WTC11 (cell line): Measurements from ENCODE around the gene CYB5B. TPM values are rescaled to one million over a fixed set of nuclear protein-coding genes. Genes with fewer than 3 reads are reported as not detected.

Source experiments
- ATAC-seq: fragments of 200-7000 bp; cut with Tn5 transposase; 2 replicates; pipeline ENCODE4 v1.10.0; 2021; ENCODE audit warnings: mild to moderate bottlenecking, moderate library complexity
- CTCF ChIA-PET: fragments of 300-600 bp; sonication (Branson Sonifier 250); formaldehyde crosslinking; loops from one replicate; lab custom pipeline; 2021; ENCODE audit warnings: antibody characterized with exemption; lab: Charles Lee
- POLR2A ChIA-PET: fragments of 350-600 bp; sonication (Branson Sonifier 250); formaldehyde crosslinking; loops from one replicate; lab custom pipeline; 2021; ENCODE audit warnings: antibody characterized with exemption; lab: Charles Lee
- DNase-seq: peaks from one replicate; pipeline ENCODE4 v3.0.0; 2021; ENCODE audit warnings: low spot score
- H3K27ac Mint-ChIP-seq: 2 replicates; pipeline ENCODE4 v1.8.0; 2021; ENCODE audit warnings: mixed read lengths
- H3K27me3 Mint-ChIP-seq: 2 replicates; pipeline ENCODE4 v1.8.0; 2021; ENCODE audit warnings: low read depth, mild to moderate bottlenecking, moderate library complexity, mixed read lengths
- H3K36me3 Mint-ChIP-seq: 2 replicates; pipeline ENCODE4 v1.8.0; 2021; ENCODE audit warnings: mixed read lengths
- H3K4me1 Mint-ChIP-seq: 2 replicates; pipeline ENCODE4 v1.8.0; 2022; ENCODE audit warnings: mixed read lengths
- H3K4me3 Mint-ChIP-seq: 2 replicates; pipeline ENCODE4 v1.8.0; 2021; ENCODE audit warnings: mild to moderate bottlenecking, moderate library complexity, mixed read lengths
- H3K9me3 Mint-ChIP-seq: 2 replicates; pipeline ENCODE4 v1.8.0; 2021; ENCODE audit warnings: mixed read lengths
- ATF1 ChIP-seq: sonication (generic); formaldehyde crosslinking; IDR thresholded peaks from 2 replicates; pipeline ENCODE4 v1.8.1; 2023; ENCODE audit warnings: mild to moderate bottlenecking, moderate library complexity, missing genetic modification reagents
- CREB1 ChIP-seq: sonication (generic); formaldehyde crosslinking; IDR thresholded peaks from 2 replicates; pipeline ENCODE4 v1.8.0; 2023; ENCODE audit warnings: mild to moderate bottlenecking, missing genetic modification reagents
- EMX1 ChIP-seq: fragments of 250-450 bp; sonication (Bioruptor Pico); IDR thresholded peaks from 2 replicates; pipeline ENCODE4 v1.8.0; 2021; ENCODE audit warnings: mild to moderate bottlenecking
- FOXK1 ChIP-seq: sonication (generic); formaldehyde crosslinking; IDR thresholded peaks from 2 replicates; pipeline ENCODE4 v1.8.0; 2022; ENCODE audit warnings: mild to moderate bottlenecking, moderate library complexity, missing genetic modification reagents
- GRHL2 ChIP-seq: fragments of 250-450 bp; sonication (Bioruptor Pico); IDR thresholded peaks from 2 replicates; pipeline ENCODE4 v1.8.0; 2022; ENCODE audit warnings: mild to moderate bottlenecking, moderate library complexity; ENCODE audit not compliant: insufficient replicate concordance, severe bottlenecking
- MXD4 ChIP-seq: fragments of 250-450 bp; sonication (Bioruptor Pico); IDR thresholded peaks from 2 replicates; pipeline ENCODE4 v1.8.0; 2021; ENCODE audit warnings: mild to moderate bottlenecking, moderate library complexity, borderline replicate concordance
- MYBL2 ChIP-seq: sonication (generic); formaldehyde crosslinking; IDR thresholded peaks from 2 replicates; pipeline ENCODE4 v1.8.1; 2023; ENCODE audit warnings: mild to moderate bottlenecking, moderate library complexity, missing genetic modification reagents
- NFE2L1 ChIP-seq: sonication (generic); formaldehyde crosslinking; IDR thresholded peaks from 2 replicates; pipeline ENCODE4 v1.8.1; 2023; ENCODE audit warnings: missing genetic modification reagents
- NFYB ChIP-seq: sonication (generic); formaldehyde crosslinking; conservative IDR thresholded peaks from 2 replicates; pipeline ENCODE4 v1.8.0; 2022; ENCODE audit warnings: low read depth, missing genetic modification reagents
- NR2C2 ChIP-seq: sonication (generic); formaldehyde crosslinking; IDR thresholded peaks from 2 replicates; pipeline ENCODE4 v1.8.0; 2022; ENCODE audit warnings: mild to moderate bottlenecking, missing genetic modification reagents
- OVOL2 ChIP-seq: fragments of 250-450 bp; sonication (Bioruptor Pico); IDR thresholded peaks from 2 replicates; pipeline ENCODE4 v1.9.0; 2021; ENCODE audit warnings: mild to moderate bottlenecking, borderline replicate concordance
- TEAD1 ChIP-seq: sonication (generic); formaldehyde crosslinking; IDR thresholded peaks from 2 replicates; pipeline ENCODE4 v1.8.0; 2022; ENCODE audit warnings: mild to moderate bottlenecking, missing genetic modification reagents
- ZBTB21 ChIP-seq: sonication (generic); formaldehyde crosslinking; IDR thresholded peaks from 2 replicates; pipeline ENCODE4 v1.8.1; 2023; ENCODE audit warnings: mild to moderate bottlenecking, missing genetic modification reagents, borderline replicate concordance
- ZMAT4 ChIP-seq: fragments of 250-450 bp; sonication (Bioruptor Pico); IDR thresholded peaks from 2 replicates; pipeline ENCODE4 v1.9.0; 2021; ENCODE audit warnings: mild to moderate bottlenecking
- ZNF396 ChIP-seq: fragments of 250-450 bp; sonication (Bioruptor Pico); IDR thresholded peaks from 2 replicates; pipeline ENCODE4 v1.8.0; 2021; ENCODE audit warnings: mild to moderate bottlenecking, moderate library complexity, borderline replicate concordance
- ZNF416 ChIP-seq: fragments of 250-450 bp; sonication (Bioruptor Pico); IDR thresholded peaks from 2 replicates; pipeline ENCODE4 v1.9.0; 2021; ENCODE audit warnings: mild to moderate bottlenecking, inconsistent platforms
- ZNF671 ChIP-seq: fragments of 250-450 bp; sonication (Bioruptor Pico); IDR thresholded peaks from 2 replicates; pipeline ENCODE4 v1.8.0; 2021; ENCODE audit warnings: mild to moderate bottlenecking
- total RNA-seq: library from RNA; stranded (reverse); gene quantifications from 3 replicates; pipeline ENCODE4 v1.2.3, GENCODE V29; 2021
- TF ChIP-seq, protein P1 (sequence below): sonication (generic); formaldehyde crosslinking; IDR thresholded peaks from 2 replicates; pipeline ENCODE4 v1.8.1; 2022; ENCODE audit warnings: missing genetic modification reagents, borderline replicate concordance

Gene CYB5B
- total RNA-seq, 1 experiment from 2014 or later, result 109 TPM

GRCh38 chr16:69513180-69513966 is 89.0 kb downstream of the CYB5B start:
- H3K4me1 Mint-ChIP-seq, result no peaks in the 10 kb centered on the region; the same call in 1 of the 2 replicates
- ATAC-seq (no peak), DNase-seq (no peak)
- POLR2A ChIA-PET, result interaction anchor here (0.5 to 0.8 kb wide), 2 partner anchors 61 to 101 kb away, joined by 3 to 5 read pairs; no protein-coding TSS in a partner anchor
- H3K36me3 Mint-ChIP-seq, result no peaks in the 10 kb centered on the region
- H3K9me3 Mint-ChIP-seq, result peaks cover 5% of the 10 kb centered on the region; the same call in 1 of the 2 replicates
- H3K27me3 Mint-ChIP-seq, result peaks cover 3% of the 10 kb centered on the region
- CTCF ChIA-PET, result interaction anchor here (0.6 kb wide), 1 partner anchor 51 kb away, joined by 3 read pairs; no protein-coding TSS in a partner anchor
- H3K4me3 Mint-ChIP-seq, result no peak overlapping the region
- H3K27ac Mint-ChIP-seq, result no peak overlapping the region; the same call in 1 of the 2 replicates
- no peak for TF ChIP-seq ZBTB21 (CRISPR knock-in tag)
- TF ChIP-seq ZNF671 (CRISPR knock-in tag), result no peak
- TF ChIP-seq ZNF396, result no peak
- no peak for TF ChIP-seq NFE2L1 (CRISPR knock-in tag)
- TF ChIP-seq NFYB (CRISPR knock-in tag), result no peak
- no peak for TF ChIP-seq TEAD1 (CRISPR knock-in tag)
- no peak for TF ChIP-seq FOXK1 (CRISPR knock-in tag)
- TF ChIP-seq NR2C2 (CRISPR knock-in tag), result no peak
- TF ChIP-seq CREB1, result no peak
- TF ChIP-seq MYBL2 (CRISPR knock-in tag), result no peak

DNA sequence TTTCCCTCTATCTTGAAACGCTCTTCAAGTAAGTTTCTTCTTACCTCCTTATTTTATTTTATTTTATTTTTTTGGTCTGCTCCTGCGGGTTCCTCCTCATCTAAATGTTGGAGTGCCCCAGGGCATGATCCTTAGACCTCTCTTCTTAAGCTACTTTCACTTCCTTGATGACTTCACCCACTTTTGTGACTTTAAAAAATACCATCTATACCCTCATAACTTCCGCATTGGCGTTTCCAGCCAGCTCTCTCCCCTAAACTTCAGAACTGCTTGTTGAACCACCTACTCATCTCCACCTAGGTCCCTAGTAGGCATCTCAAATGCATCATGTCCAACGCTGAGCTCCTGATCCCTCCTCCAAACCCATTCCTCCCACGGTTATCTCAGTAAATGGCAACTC is 89.9 kb downstream of the CYB5B start:
- CTCF ChIA-PET, result interaction anchor here (0.6 kb wide), 1 partner anchor 50 kb away, joined by 3 read pairs; no protein-coding TSS in a partner anchor
- TF ChIP-seq MXD4 (CRISPR knock-in tag) (no peak), EMX1 (CRISPR knock-in tag) (no peak), ZNF416 (no peak), ZMAT4 (no peak), ATF1 (CRISPR knock-in tag) (no peak), OVOL2 (CRISPR knock-in tag) (no peak), MYBL2 (CRISPR knock-in tag) (no peak), GRHL2 (CRISPR knock-in tag) (no peak)
- TF ChIP-seq, protein P1, sequence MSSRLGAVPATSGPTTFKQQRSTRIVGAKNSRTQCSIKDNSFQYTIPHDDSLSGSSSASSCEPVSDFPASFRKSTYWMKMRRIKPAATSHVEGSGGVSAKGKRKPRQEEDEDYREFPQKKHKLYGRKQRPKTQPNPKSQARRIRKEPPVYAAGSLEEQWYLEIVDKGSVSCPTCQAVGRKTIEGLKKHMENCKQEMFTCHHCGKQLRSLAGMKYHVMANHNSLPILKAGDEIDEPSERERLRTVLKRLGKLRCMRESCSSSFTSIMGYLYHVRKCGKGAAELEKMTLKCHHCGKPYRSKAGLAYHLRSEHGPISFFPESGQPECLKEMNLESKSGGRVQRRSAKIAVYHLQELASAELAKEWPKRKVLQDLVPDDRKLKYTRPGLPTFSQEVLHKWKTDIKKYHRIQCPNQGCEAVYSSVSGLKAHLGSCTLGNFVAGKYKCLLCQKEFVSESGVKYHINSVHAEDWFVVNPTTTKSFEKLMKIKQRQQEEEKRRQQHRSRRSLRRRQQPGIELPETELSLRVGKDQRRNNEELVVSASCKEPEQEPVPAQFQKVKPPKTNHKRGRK (CRISPR knock-in tag), result no peak
- POLR2A ChIA-PET, result no interaction called here

More for the DNA sequence above, 89.9 kb downstream of the CYB5B start:
- Mint-ChIP-seq H3K9me3 (peaks cover 5% of the 10 kb centered on the region; the same call in 1 of the 2 replicates), H3K4me3 (no peak overlapping the region), H3K27me3 (peaks cover 3% of the 10 kb centered on the region), H3K27ac (peak overlapping the region; percentile 20; the same call in 1 of the 2 replicates), H3K4me1 (no peaks in the 10 kb centered on the region; the same call in 1 of the 2 replicates), H3K36me3 (no peaks in the 10 kb centered on the region)
- ATAC-seq (no peak), DNase-seq (no peak)

Other genes with a start within 250 kb of the CYB5B start
- 21.0 to 23.7 TPM (median 23.7 TPM) in 3 replicates for gene SNTB2, start 237.5 kb upstream of the CYB5B start, total RNA-seq
- gene VPS4A, start 113.3 kb upstream of the CYB5B start, total RNA-seq, result 24.5 to 28.3 TPM (median 25.5 TPM) in 3 replicates
- gene PDF, start 94.0 kb upstream of the CYB5B start, total RNA-seq, result 24.0 to 28.2 TPM (median 25.6 TPM) in 3 replicates
- gene COG8, start 85.1 kb upstream of the CYB5B start, total RNA-seq, result 56.5 to 59.5 TPM (median 59.5 TPM) in 3 replicates
- gene NIP7, start 84.8 kb upstream of the CYB5B start, total RNA-seq, result 39.2 to 43.7 TPM (median 40.5 TPM) in 3 replicates
- 0.44 to 0.72 TPM (median 0.62 TPM) in 3 replicates for gene TMED6, start 72.8 kb upstream of the CYB5B start, total RNA-seq
- 30.0 to 35.7 TPM (median 31.3 TPM) in 3 replicates for gene TERF2, start 38.6 kb upstream of the CYB5B start, total RNA-seq
- 23.2 to 23.7 TPM (median 23.5 TPM) in 3 replicates for gene NFAT5, start 141.3 kb downstream of the CYB5B start, total RNA-seq